Stimulated activated memory B cell treated with anti-CD40 and anti-IgM and Interleukin-4, amounts not matched to agents 10 μg/mL and 1 μg/mL and 100 μg/mL, for 72 hours (primary cell): ENCODE data around the gene POU2F1.
A peak's percentile ranks its signal among the peaks of the same experiment; 100 is the strongest.

Experiments used
- ATAC-seq: fragments of 150-1000 bp; cut with Tn5 transposase; 2 replicates; pipeline ENCODE4 v1.10.0; 2021
- H3K27ac Mint-ChIP-seq: one replicate; pipeline ENCODE4 v1.8.0; 2022; ENCODE audit warnings: mild to moderate bottlenecking, mixed read lengths
- H3K27me3 Mint-ChIP-seq: one replicate; pipeline ENCODE4 v1.8.0; 2022; ENCODE audit warnings: mixed read lengths
- H3K36me3 Mint-ChIP-seq: one replicate; pipeline ENCODE4 v1.8.0; 2022; ENCODE audit warnings: mixed read lengths
- H3K4me1 Mint-ChIP-seq: one replicate; pipeline ENCODE4 v1.8.0; 2022; ENCODE audit warnings: mixed read lengths
- H3K4me3 Mint-ChIP-seq: one replicate; pipeline ENCODE4 v1.8.0; 2022; ENCODE audit warnings: mild to moderate bottlenecking, moderate library complexity, mixed read lengths
- H3K9me3 Mint-ChIP-seq: one replicate; pipeline ENCODE4 v1.8.0; 2022; ENCODE audit warnings: mixed read lengths

POU2F1 gene

DNA sequence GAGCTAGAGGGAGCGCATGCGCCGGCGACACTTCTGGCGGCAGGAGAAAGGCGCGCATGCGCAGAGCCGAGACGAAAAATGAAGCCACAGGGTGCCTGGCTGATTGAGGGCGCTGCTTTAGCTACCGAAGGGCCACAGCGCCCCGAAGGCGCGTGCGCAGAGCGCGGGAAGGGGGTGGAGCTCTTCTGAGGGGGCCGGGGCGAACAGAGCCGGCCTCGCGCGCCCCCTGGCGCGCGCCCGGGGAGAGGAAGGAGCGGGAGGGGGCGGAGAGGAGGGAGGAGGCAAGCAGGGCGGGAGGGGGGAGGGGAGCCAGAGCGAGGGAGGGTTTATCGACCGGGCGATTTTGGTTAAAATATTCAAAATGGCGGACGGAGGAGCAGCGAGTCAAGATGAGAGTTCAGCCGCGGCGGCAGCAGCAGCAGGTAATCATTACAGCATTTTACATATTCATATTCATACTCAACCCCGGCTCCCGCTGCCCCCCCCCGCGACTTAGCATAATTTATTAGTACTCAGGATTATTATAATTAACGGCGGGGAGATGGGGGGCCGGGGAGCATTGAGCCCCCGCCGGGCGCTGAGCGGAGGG lies at the start of gene POU2F1:
Gene POU2F1 (plus strand): TSS at position 350 of the 589 bp plus-strand sequence. CDS start 12 bp downstream, at position 362.
- Mint-ChIP-seq H3K4me1 (peaks cover 34% of the 10 kb centered on the region), H3K27me3 (no peaks in the 10 kb centered on the region), H3K9me3 (peaks cover 3% of the 10 kb centered on the region), H3K4me3 (peak within 1 kb of the TSS; percentile 97), H3K36me3 (no peaks in the 10 kb centered on the region), H3K27ac (peak within 1 kb of the TSS; percentile 92)
- ATAC-seq, result peak; percentile 84

DNA sequence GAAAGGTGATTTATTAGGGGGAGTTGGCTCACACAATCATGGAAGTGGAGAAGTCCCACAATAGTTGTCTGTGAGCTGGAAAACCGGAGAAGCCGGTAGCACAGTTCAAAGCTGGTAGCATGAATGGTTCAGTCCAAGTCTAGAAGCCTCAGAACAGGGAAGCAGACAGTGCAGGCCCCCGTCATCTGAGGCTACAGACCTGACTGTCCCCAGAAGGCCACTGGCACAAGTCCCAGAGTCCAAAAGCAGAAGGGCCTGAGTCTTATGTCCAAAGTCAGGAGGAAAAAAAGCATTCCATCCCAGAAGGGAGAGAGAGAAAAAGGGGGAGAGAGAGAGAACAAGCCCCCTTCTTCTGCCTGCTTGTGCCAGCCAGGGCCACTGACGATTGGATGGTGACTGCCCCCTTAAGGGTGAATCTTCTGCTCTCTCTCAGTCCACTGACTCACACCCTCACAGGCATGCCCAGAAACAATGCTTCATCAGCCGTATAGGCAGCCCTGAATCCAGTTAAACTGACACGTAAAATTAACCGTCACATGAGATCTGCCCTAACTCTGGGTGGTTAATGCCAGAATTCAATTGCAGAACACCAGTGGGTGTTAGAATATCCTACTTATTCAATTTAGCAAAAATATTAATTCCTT lies 49.3 kb upstream of the POU2F1 start:
- no peak overlapping the region for H3K4me3 Mint-ChIP-seq
- H3K4me1 Mint-ChIP-seq, result no peaks in the 10 kb centered on the region
- no peaks in the 10 kb centered on the region for H3K9me3 Mint-ChIP-seq
- ATAC-seq, result no peak
- no peak overlapping the region for H3K27ac Mint-ChIP-seq
- H3K36me3 Mint-ChIP-seq, result no peaks in the 10 kb centered on the region
- H3K27me3 Mint-ChIP-seq, result peaks cover 41% of the 10 kb centered on the region

GRCh38 chr1:167173516-167174184 lies 47.0 kb upstream of the POU2F1 start:
- Mint-ChIP-seq H3K27ac (no peak overlapping the region), H3K4me3 (no peak overlapping the region), H3K4me1 (no peaks in the 10 kb centered on the region), H3K9me3 (no peaks in the 10 kb centered on the region), H3K27me3 (peaks cover 39% of the 10 kb centered on the region), H3K36me3 (peaks cover 5% of the 10 kb centered on the region)
- ATAC-seq, result no peak

- no peak for ATAC-seq
- H3K9me3 Mint-ChIP-seq, result no peaks in the 10 kb centered on the region
- H3K27me3 Mint-ChIP-seq, result peaks cover 20% of the 10 kb centered on the region
- no peak overlapping the region for H3K27ac Mint-ChIP-seq
- no peak overlapping the region for H3K4me3 Mint-ChIP-seq
- no peaks in the 10 kb centered on the region for H3K4me1 Mint-ChIP-seq
- H3K36me3 Mint-ChIP-seq, result peaks cover 5% of the 10 kb centered on the region
These were observed 44.8 kb upstream of the POU2F1 start for GRCh38 chr1:167175901-167176300.

GRCh38 chr1:167178831-167179230 lies 41.9 kb upstream of the POU2F1 start:
- Mint-ChIP-seq H3K27me3 (peaks cover 8% of the 10 kb centered on the region), H3K36me3 (peaks cover 5% of the 10 kb centered on the region), H3K4me3 (no peak overlapping the region), H3K4me1 (no peaks in the 10 kb centered on the region), H3K9me3 (no peaks in the 10 kb centered on the region), H3K27ac (no peak overlapping the region)
- ATAC-seq, result no peak

GRCh38 chr1:167182571-167183320 lies 37.9 kb upstream of the POU2F1 start:
- Mint-ChIP-seq H3K4me3 (no peak overlapping the region), H3K9me3 (no peaks in the 10 kb centered on the region), H3K27ac (no peak overlapping the region), H3K27me3 (no peaks in the 10 kb centered on the region), H3K36me3 (no peaks in the 10 kb centered on the region), H3K4me1 (no peaks in the 10 kb centered on the region)
- no peak for ATAC-seq

DNA sequence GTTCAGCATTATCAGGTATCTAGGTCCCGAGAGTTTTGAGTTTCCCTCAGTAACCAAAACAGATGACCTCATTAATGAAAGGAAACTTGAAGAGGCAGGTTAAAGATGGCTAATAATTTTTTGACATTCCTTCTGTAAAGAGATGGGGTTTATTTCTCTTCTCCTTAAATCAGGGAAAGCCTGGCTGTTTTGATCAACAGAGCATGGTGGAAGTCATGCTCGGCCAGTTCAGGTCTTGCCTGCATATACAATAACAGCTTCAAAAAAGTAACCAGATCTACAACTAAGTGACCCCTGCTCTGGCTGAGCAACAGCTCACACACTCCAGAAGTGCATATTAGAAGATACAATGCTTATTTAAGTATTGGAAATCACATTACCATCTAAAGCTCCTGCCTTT lies 36.6 kb upstream of the POU2F1 start:
- Mint-ChIP-seq H3K27me3 (no peaks in the 10 kb centered on the region), H3K9me3 (no peaks in the 10 kb centered on the region), H3K4me3 (no peak overlapping the region), H3K36me3 (no peaks in the 10 kb centered on the region), H3K4me1 (no peaks in the 10 kb centered on the region), H3K27ac (no peak overlapping the region)
- no peak for ATAC-seq

- Mint-ChIP-seq H3K4me3 (no peak overlapping the region), H3K36me3 (no peaks in the 10 kb centered on the region), H3K9me3 (no peaks in the 10 kb centered on the region), H3K27me3 (peaks cover 5% of the 10 kb centered on the region), H3K27ac (no peak overlapping the region), H3K4me1 (no peaks in the 10 kb centered on the region)
- no peak for ATAC-seq
These were observed 35.6 kb upstream of the POU2F1 start for GRCh38 chr1:167185062-167185461.

DNA sequence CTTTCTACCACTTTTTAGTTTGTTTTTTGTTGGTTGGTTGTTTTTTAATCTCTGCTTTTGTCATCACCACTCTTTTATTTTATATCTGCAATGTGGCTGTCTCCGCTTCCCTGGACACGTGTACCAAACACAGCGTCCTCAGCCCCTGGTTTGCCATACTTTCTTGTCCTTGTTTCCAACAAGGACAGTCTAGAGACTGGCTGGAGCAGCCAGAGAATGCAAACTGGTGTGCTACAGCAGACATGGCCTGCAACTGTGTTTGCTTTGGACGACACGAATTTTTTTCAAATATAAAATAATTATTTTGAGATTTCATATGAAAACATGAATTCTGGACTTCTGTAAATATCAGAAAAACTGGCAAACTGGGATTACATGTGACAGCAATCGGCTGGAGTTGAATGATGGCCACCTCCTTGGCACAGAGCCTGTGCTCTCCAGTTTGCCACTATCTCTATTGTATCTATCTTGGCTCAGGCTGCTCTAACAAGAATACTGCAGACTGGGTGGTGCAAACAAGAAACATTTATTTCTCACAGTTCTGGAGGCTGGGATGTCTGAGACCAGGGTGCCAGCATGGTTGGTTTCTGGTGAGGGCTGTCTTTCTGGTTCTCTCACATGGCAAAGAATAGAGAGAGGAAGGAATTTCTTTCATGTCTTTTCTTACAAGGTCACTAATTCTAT lies 34.6 kb upstream of the POU2F1 start:
- Mint-ChIP-seq H3K9me3 (no peaks in the 10 kb centered on the region), H3K4me3 (no peak overlapping the region), H3K27ac (no peak overlapping the region), H3K36me3 (no peaks in the 10 kb centered on the region), H3K4me1 (no peaks in the 10 kb centered on the region), H3K27me3 (peaks cover 15% of the 10 kb centered on the region)
- ATAC-seq, result no peak

GRCh38 chr1:167186771-167187170 lies 33.9 kb upstream of the POU2F1 start:
- no peak overlapping the region for H3K4me3 Mint-ChIP-seq
- H3K27me3 Mint-ChIP-seq, result peaks cover 17% of the 10 kb centered on the region
- no peaks in the 10 kb centered on the region for H3K4me1 Mint-ChIP-seq
- H3K36me3 Mint-ChIP-seq, result no peaks in the 10 kb centered on the region
- H3K27ac Mint-ChIP-seq, result no peak overlapping the region
- no peak for ATAC-seq
- H3K9me3 Mint-ChIP-seq, result no peaks in the 10 kb centered on the region

DNA sequence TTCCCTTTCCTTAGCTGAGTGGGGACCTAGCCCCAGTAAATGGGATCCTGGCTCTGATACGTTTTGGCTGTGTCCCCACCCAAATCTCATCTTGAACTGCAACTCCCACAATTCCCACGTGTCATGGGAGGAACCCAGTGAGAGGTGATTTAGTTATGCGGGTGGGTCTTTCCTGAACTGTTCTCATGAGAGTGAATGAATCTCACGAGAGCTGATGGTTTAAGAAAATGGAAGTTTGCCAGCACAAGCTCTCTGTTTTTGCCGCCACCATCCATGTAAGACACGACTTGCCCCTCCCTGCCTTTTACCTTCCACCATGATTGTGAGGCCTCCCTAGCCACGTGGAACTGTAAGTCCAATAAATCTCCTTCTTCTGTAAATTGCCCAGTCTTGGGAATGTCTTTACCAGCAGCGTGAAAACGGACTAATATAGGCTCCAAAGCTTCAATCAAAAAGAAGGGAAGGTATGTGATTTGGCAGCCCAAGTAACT lies 29.9 kb upstream of the POU2F1 start:
- no peaks in the 10 kb centered on the region for H3K9me3 Mint-ChIP-seq
- H3K27me3 Mint-ChIP-seq, result peaks cover 17% of the 10 kb centered on the region

GRCh38 chr1:167191958-167192357 lies 28.7 kb upstream of the POU2F1 start:
- Mint-ChIP-seq H3K4me3 (no peak overlapping the region), H3K4me1 (no peaks in the 10 kb centered on the region), H3K36me3 (no peaks in the 10 kb centered on the region), H3K27me3 (peaks cover 17% of the 10 kb centered on the region), H3K27ac (no peak overlapping the region), H3K9me3 (no peaks in the 10 kb centered on the region)
- no peak for ATAC-seq

More for the DNA sequence above, 29.9 kb upstream of the POU2F1 start:
- ATAC-seq, result no peak
- no peaks in the 10 kb centered on the region for H3K4me1 Mint-ChIP-seq
- H3K27ac Mint-ChIP-seq, result no peak overlapping the region
- H3K4me3 Mint-ChIP-seq, result no peak overlapping the region
- H3K36me3 Mint-ChIP-seq, result no peaks in the 10 kb centered on the region

DNA sequence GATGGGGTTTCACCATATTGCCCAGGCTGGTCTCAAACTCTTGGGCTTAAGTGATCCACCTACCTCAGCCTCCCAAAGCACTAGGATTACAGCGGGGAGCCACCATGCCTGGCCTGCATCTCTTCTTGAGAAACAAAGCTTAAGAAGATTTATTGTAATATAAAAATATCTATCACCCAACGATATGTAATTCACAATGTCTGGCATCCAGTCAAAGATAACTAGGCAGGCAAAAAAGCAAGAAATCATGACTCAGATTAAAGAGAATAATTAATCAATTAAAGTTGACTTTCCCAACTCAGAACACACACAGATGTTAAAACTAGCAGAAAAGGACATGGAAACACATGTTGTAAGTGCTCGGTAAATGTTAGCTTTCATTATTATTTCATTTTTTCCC lies 26.5 kb upstream of the POU2F1 start:
- Mint-ChIP-seq H3K9me3 (no peaks in the 10 kb centered on the region), H3K36me3 (no peaks in the 10 kb centered on the region), H3K27me3 (peaks cover 17% of the 10 kb centered on the region), H3K4me3 (no peak overlapping the region), H3K27ac (no peak overlapping the region), H3K4me1 (no peaks in the 10 kb centered on the region)
- no peak for ATAC-seq

GRCh38 chr1:167196166-167196565 lies 24.5 kb upstream of the POU2F1 start:
- Mint-ChIP-seq H3K36me3 (no peaks in the 10 kb centered on the region), H3K9me3 (no peaks in the 10 kb centered on the region), H3K27ac (no peak overlapping the region), H3K27me3 (peaks cover 6% of the 10 kb centered on the region), H3K4me3 (no peak overlapping the region), H3K4me1 (no peaks in the 10 kb centered on the region)
- ATAC-seq, result no peak

GRCh38 chr1:167197236-167197635 lies 23.4 kb upstream of the POU2F1 start:
- H3K4me1 Mint-ChIP-seq, result no peaks in the 10 kb centered on the region
- H3K27ac Mint-ChIP-seq, result no peak overlapping the region
- no peaks in the 10 kb centered on the region for H3K36me3 Mint-ChIP-seq
- no peaks in the 10 kb centered on the region for H3K9me3 Mint-ChIP-seq
- no peak overlapping the region for H3K4me3 Mint-ChIP-seq
- peaks cover 8% of the 10 kb centered on the region for H3K27me3 Mint-ChIP-seq
- ATAC-seq, result no peak
